IPS-18a (cell line): ENCODE data around the gene FIBIN.
"Not testable (repeated sequence)": the region's sequence is repeated elsewhere in the genome, so short reads cannot be mapped to it uniquely, and the experiment has no call there.

Experiments
- H3K27ac ChIP-seq: one replicate; pipeline ENCODE4 v1.5.1; 2013; ENCODE audit warnings: low read length
- H3K27me3 ChIP-seq: one replicate; pipeline ENCODE4 v1.6.1; 2013; ENCODE audit warnings: mild to moderate bottlenecking, low read length; ENCODE audit not compliant: control insufficient read depth, insufficient read depth
- H3K36me3 ChIP-seq: one replicate; pipeline ENCODE4 v1.6.1; 2013; ENCODE audit warnings: low read depth, low read length; ENCODE audit not compliant: control insufficient read depth
- H3K4me1 ChIP-seq: one replicate; pipeline ENCODE4 v1.6.1; 2013; ENCODE audit warnings: low read depth, low read length; ENCODE audit not compliant: control insufficient read depth
- H3K4me3 ChIP-seq: one replicate; pipeline ENCODE4 v1.5.1; 2013; ENCODE audit warnings: low read length
- H3K9ac ChIP-seq: one replicate; pipeline ENCODE4 v1.6.1; 2013; ENCODE audit warnings: mild to moderate bottlenecking, low read length, moderate library complexity
- H3K9me3 ChIP-seq: one replicate; pipeline ENCODE4 v1.6.1; 2013; ENCODE audit warnings: low read depth, low read length; ENCODE audit not compliant: control insufficient read depth

The FIBIN gene

GRCh38 chr11:26985470-26985869, 8.4 kb upstream of the FIBIN start:
- Histone ChIP-seq H3K4me3 (no peak overlapping the region), H3K27ac (no peak overlapping the region), H3K27me3 (no peaks in the 10 kb centered on the region), H3K4me1 (no peaks in the 10 kb centered on the region), H3K9me3 (no peaks in the 10 kb centered on the region), H3K9ac (no peak overlapping the region), H3K36me3 (no peaks in the 10 kb centered on the region)

- H3K9me3 ChIP-seq, result no peaks in the 10 kb centered on the region
- H3K4me3 ChIP-seq, result no peak overlapping the region
- H3K36me3 ChIP-seq, result no peaks in the 10 kb centered on the region
- no peak overlapping the region for H3K27ac ChIP-seq
- H3K4me1 ChIP-seq, result no peaks in the 10 kb centered on the region
- no peaks in the 10 kb centered on the region for H3K27me3 ChIP-seq
- H3K9ac ChIP-seq, result no peak overlapping the region
Measured at GRCh38 chr11:26985943-26986342, 8.0 kb upstream of the FIBIN start.

- no peaks in the 10 kb centered on the region for H3K36me3 ChIP-seq
- H3K27ac ChIP-seq, result no peak overlapping the region
- no peak overlapping the region for H3K4me3 ChIP-seq
- no peaks in the 10 kb centered on the region for H3K9me3 ChIP-seq
- H3K9ac ChIP-seq, result no peak overlapping the region
- H3K27me3 ChIP-seq, result no peaks in the 10 kb centered on the region
- H3K4me1 ChIP-seq, result no peaks in the 10 kb centered on the region
Measured at GRCh38 chr11:26987272-26987671, 6.6 kb upstream of the FIBIN start.

GRCh38 chr11:26987731-26988130, 6.2 kb upstream of the FIBIN start:
- Histone ChIP-seq H3K9me3 (no peaks in the 10 kb centered on the region), H3K4me1 (no peaks in the 10 kb centered on the region), H3K4me3 (no peak overlapping the region), H3K27ac (no peak overlapping the region), H3K27me3 (no peaks in the 10 kb centered on the region), H3K36me3 (no peaks in the 10 kb centered on the region), H3K9ac (no peak overlapping the region)

- Histone ChIP-seq H3K36me3 (no peaks in the 10 kb centered on the region), H3K4me1 (peaks cover 4% of the 10 kb centered on the region), H3K4me3 (no peak overlapping the region), H3K9me3 (no peaks in the 10 kb centered on the region), H3K27me3 (peaks cover 8% of the 10 kb centered on the region), H3K27ac (no peak overlapping the region), H3K9ac (no peak overlapping the region)
Measured at GRCh38 chr11:26992031-26992541, 1.8 kb upstream of the FIBIN start.

- H3K4me3 ChIP-seq, result peak overlapping the region; percentile 45
- peaks cover 8% of the 10 kb centered on the region for H3K27me3 ChIP-seq
- no peak overlapping the region for H3K27ac ChIP-seq
- no peak overlapping the region for H3K9ac ChIP-seq
- H3K36me3 ChIP-seq, result no peaks in the 10 kb centered on the region
- H3K9me3 ChIP-seq, result no peaks in the 10 kb centered on the region
- H3K4me1 ChIP-seq, result peaks cover 4% of the 10 kb centered on the region
Measured at GRCh38 chr11:26994631-26995095, 751 bp downstream of the FIBIN start.

GRCh38 chr11:26995701-26996460, 2.0 kb downstream of the FIBIN start:
- Histone ChIP-seq H3K4me1 (peaks cover 4% of the 10 kb centered on the region), H3K9me3 (no peaks in the 10 kb centered on the region), H3K9ac (no peak overlapping the region), H3K36me3 (no peaks in the 10 kb centered on the region), H3K27me3 (peaks cover 8% of the 10 kb centered on the region), H3K4me3 (no peak overlapping the region), H3K27ac (no peak overlapping the region)

- Histone ChIP-seq H3K9ac (no peak overlapping the region), H3K36me3 (no peaks in the 10 kb centered on the region), H3K4me3 (no peak overlapping the region), H3K9me3 (no peaks in the 10 kb centered on the region), H3K4me1 (peaks cover 4% of the 10 kb centered on the region), H3K27ac (no peak overlapping the region), H3K27me3 (peaks cover 8% of the 10 kb centered on the region)
Measured at GRCh38 chr11:26997378-26997777, 3.5 kb downstream of the FIBIN start.

GRCh38 chr11:27001136-27001730, 7.3 kb downstream of the FIBIN start:
- H3K4me3 ChIP-seq, H3K36me3 ChIP-seq, H3K27me3 ChIP-seq, H3K9ac ChIP-seq, H3K9me3 ChIP-seq, H3K4me1 ChIP-seq, H3K27ac ChIP-seq: not testable (repeated sequence)

GRCh38 chr11:27002431-27002830, 8.5 kb downstream of the FIBIN start:
- Histone ChIP-seq H3K4me3 (no peak overlapping the region), H3K9ac (no peak overlapping the region), H3K36me3 (no peaks in the 10 kb centered on the region), H3K4me1 (no peaks in the 10 kb centered on the region), H3K27ac (no peak overlapping the region), H3K27me3 (no peaks in the 10 kb centered on the region), H3K9me3 (no peaks in the 10 kb centered on the region)

GRCh38 chr11:27002838-27003237, 8.9 kb downstream of the FIBIN start:
- Histone ChIP-seq H3K36me3 (no peaks in the 10 kb centered on the region), H3K27ac (no peak overlapping the region), H3K27me3 (no peaks in the 10 kb centered on the region), H3K4me3 (no peak overlapping the region), H3K9ac (no peak overlapping the region), H3K9me3 (no peaks in the 10 kb centered on the region), H3K4me1 (no peaks in the 10 kb centered on the region)

GRCh38 chr11:27004103-27004502, 10.2 kb downstream of the FIBIN start:
- no peaks in the 10 kb centered on the region for H3K9me3 ChIP-seq
- H3K27me3 ChIP-seq, result no peaks in the 10 kb centered on the region
- no peak overlapping the region for H3K27ac ChIP-seq
- no peak overlapping the region for H3K9ac ChIP-seq
- no peak overlapping the region for H3K4me3 ChIP-seq
- no peaks in the 10 kb centered on the region for H3K4me1 ChIP-seq
- H3K36me3 ChIP-seq, result no peaks in the 10 kb centered on the region
